Jurkat, Clone E6-1 (cell line): Measurements from ENCODE around the gene ARAP2.
A peak's percentile ranks its signal among the peaks of the same experiment; 100 is the strongest.

Experiments used
- DNase-seq: peaks from one replicate; pipeline ENCODE4 v3.0.0-alpha.2; 2011; ENCODE audit warnings: low read depth, low spot score
- H3K4me3 ChIP-seq: 2 replicates; pipeline ENCODE4 v1.5.1; 2011; ENCODE audit warnings: mild to moderate bottlenecking, low read length, control low read depth, moderate library complexity

Gene ARAP2

GRCh38 chr4:36227913-36228312 is 16.4 kb downstream of the ARAP2 start:
- DNase-seq: no peak
- no peak overlapping the region for H3K4me3 ChIP-seq

GRCh38 chr4:36226430-36227227 is 17.7 kb downstream of the ARAP2 start:
- no peak for DNase-seq
- no peak overlapping the region for H3K4me3 ChIP-seq

- DNase-seq: no peak
- no peak overlapping the region for H3K4me3 ChIP-seq
Observed at GRCh38 chr4:36224972-36225903, 19.1 kb downstream of the ARAP2 start.

- no peak overlapping the region for H3K4me3 ChIP-seq
- DNase-seq: no peak
Observed at GRCh38 chr4:36222702-36223101, 21.6 kb downstream of the ARAP2 start.

GRCh38 chr4:36220776-36221175 is 23.5 kb downstream of the ARAP2 start:
- DNase-seq: no peak
- no peak overlapping the region for H3K4me3 ChIP-seq

- H3K4me3 ChIP-seq: no peak overlapping the region
- no peak for DNase-seq
Observed at GRCh38 chr4:36218121-36218520, 26.2 kb downstream of the ARAP2 start.

GRCh38 chr4:36215627-36216026 is 28.7 kb downstream of the ARAP2 start:
- DNase-seq: no peak
- no peak overlapping the region for H3K4me3 ChIP-seq

GRCh38 chr4:36214735-36215485 is 29.4 kb downstream of the ARAP2 start:
- H3K4me3 ChIP-seq: no peak overlapping the region
- no peak for DNase-seq

GRCh38 chr4:36213977-36214376 is 30.3 kb downstream of the ARAP2 start:
- no peak overlapping the region for H3K4me3 ChIP-seq
- DNase-seq: no peak

GRCh38 chr4:36211084-36211483 is 33.2 kb downstream of the ARAP2 start:
- DNase-seq: no peak

GRCh38 chr4:36209941-36210649 is 34.2 kb downstream of the ARAP2 start:
- H3K4me3 ChIP-seq: no peak overlapping the region
- no peak for DNase-seq

More at GRCh38 chr4:36211084-36211483, 33.2 kb downstream of the ARAP2 start:
- no peak overlapping the region for H3K4me3 ChIP-seq

GRCh38 chr4:36208893-36209473 is 35.3 kb downstream of the ARAP2 start:
- DNase-seq: peak; percentile 47
- H3K4me3 ChIP-seq: no peak overlapping the region

GRCh38 chr4:36207831-36208520 is 36.3 kb downstream of the ARAP2 start:
- H3K4me3 ChIP-seq: no peak overlapping the region
- DNase-seq: no peak

GRCh38 chr4:36207367-36207766 is 36.9 kb downstream of the ARAP2 start:
- H3K4me3 ChIP-seq: no peak overlapping the region
- no peak for DNase-seq

- DNase-seq: no peak
- no peak overlapping the region for H3K4me3 ChIP-seq
Observed at GRCh38 chr4:36206603-36207311, 37.6 kb downstream of the ARAP2 start.

- H3K4me3 ChIP-seq: no peak overlapping the region
- no peak for DNase-seq
Observed at GRCh38 chr4:36206012-36206411, 38.3 kb downstream of the ARAP2 start.

- no peak for DNase-seq
- H3K4me3 ChIP-seq: no peak overlapping the region
Observed at GRCh38 chr4:36198861-36199260, 45.5 kb downstream of the ARAP2 start.
